Adrenal gland (tissue), 12 donors: Measurements from ENCODE around the gene SLC36A1. TPM values are rescaled to one million over a fixed set of nuclear protein-coding genes. Genes with fewer than 3 reads are reported as not detected.

Source experiments
- DNase-seq, 7 donors: peaks; one replicate each; pipeline ENCODE4 v3.0.0-alpha.2; 2019 to 2020
- H3K27ac ChIP-seq, 5 donors: fragments of 200-600 bp; sonication (generic) in 4 of 5; 1 replicate in 3 of 5; 2 replicates in 2 of 5; pipeline versions ENCODE4 v1.5.1 to v1.8.0; 2016 to 2020; ENCODE audit warnings: mild to moderate bottlenecking in 1 of 5
- H3K27me3 ChIP-seq: fragments of 200-600 bp; 2 replicates; pipeline ENCODE4 v1.8.0; 2021
- H3K36me3 ChIP-seq, 2 donors: fragments of 200-600 bp; replicated peaks in 1 of 2; 1 replicate in 1 of 2; 2 replicates in 1 of 2; pipeline versions ENCODE4 v1.5.1 to v1.8.0; 2018 to 2022
- H3K4me1 ChIP-seq, 2 donors: fragments of 200-600 bp; replicated peaks in 1 of 2; 1 replicate in 1 of 2; 2 replicates in 1 of 2; pipeline versions ENCODE4 v1.5.1 to v1.8.0; 2018 to 2021
- H3K4me3 ChIP-seq, 4 donors: fragments of 200-600 bp; sonication (generic) in 3 of 4; one replicate each; pipeline ENCODE4 v1.5.1; 2016 to 2018
- H3K9me3 ChIP-seq, 3 donors: fragments of 200-600 bp; sonication (generic) in 1 of 3; replicated peaks in 1 of 3; 1 replicate in 2 of 3; 2 replicates in 1 of 3; pipeline versions ENCODE4 v1.5.1 to v1.8.0; 2016 to 2021
- CTCF ChIP-seq, 6 experiments: fragments of 450-650 bp in 4 of 6; fragments of 200-600 bp in 2 of 6; sonication (generic) in 1 of 6; IDR thresholded peaks; 1 replicate in 5 of 6; 2 replicates in 1 of 6; pipeline versions ENCODE4 v1.5.1 to v1.8.0; 2016 to 2021; ENCODE audit warnings: antibody characterized with exemption in 6 of 6, mild to moderate bottlenecking in 2 of 6, moderate library complexity in 1 of 6
- POLR2A ChIP-seq, 2 donors: fragments of 450-650 bp; IDR thresholded peaks; one replicate each; pipeline ENCODE4 v1.6.1; 2017; ENCODE audit warnings: antibody characterized with exemption in 2 of 2, mild to moderate bottlenecking in 2 of 2, moderate library complexity in 1 of 2
- WGBS, 4 donors: extraction: QIAGEN DNeasy Blood & Tissue Kit in 2 of 4; methylation state at CpG; one replicate each; pipeline versions ENCODE4 v1.1.5 to v1.1.7; 2013 to 2017; 5-methylcytosine and 5-hydroxymethylcytosine counted together
- intact Hi-C, 2 donors: fragments of 100-400 bp; cut with DNase I; formaldehyde crosslinking; loops; one replicate each; pipeline versions ENCODE4 v1.14.1 to v1.15.0; 2022 to 2023
- polyA plus RNA-seq, 3 donors: library from polyadenylated mRNA; stranded (reverse); fragments of 200-250 nt in 2 of 3; fragments of 350-450 nt in 1 of 3; fragmentation: Illumina TruSeq in 1 of 3; extraction: RNeasy Lipid Tissue Mini Kit (QIAGEN cat#74804) in 1 of 3; gene quantifications; one replicate each; pipeline ENCODE4 v1.2.3, GENCODE V29; 2013 to 2014
- total RNA-seq, 9 donors: library from RNA; depleted of rRNA in 4 of 9; stranded (reverse); fragments of >200 nt in 4 of 9; fragments of 120-200 nt in 1 of 9; fragmentation: NEBNext Ultra II Directional in 1 of 9; extraction: Animal tissue kit (Norgen Biotek cat#: 25700) in 1 of 9; gene quantifications; one replicate each; pipeline versions ENCODE4 v1.1.0 to v1.2.4, GENCODE V29; 2013 to 2023
- donor health status: healthy with polysubstance abuse.
- donor health status: Bipolar disorder and iron deficiency.
- donor health status: DM: yes; HTN: yes; CAD: no.
- donor health status: DM: no; HTN: no; CAD: no.
- donor health status: DM: no; HTN: no; CAD: no.
- donor health status: DM: yes; HTN: yes; CAD: no.

The SLC36A1 gene
- total and polyA plus RNA-seq, 12 donors, result 3.0 to 15.4 (median 9.0) TPM

- Histone ChIP-seq H3K36me3 (no peaks in the 10 kb centered on the region), H3K9me3 (no peaks in the 10 kb centered on the region), H3K4me1 (peaks cover 0 to 4% of the 10 kb centered on the region in 2 donors), H3K4me3 (no peak overlapping the region), H3K27me3 (peaks cover 4% of the 10 kb centered on the region), H3K27ac (no peak overlapping the region)
- DNase-seq, result no peak
- WGBS, 4 donors, result 34 to 40% (median 37%) methylated on average over 4 of the region's 4 CpGs
- intact Hi-C loops, result no loop called here
- no peak for TF ChIP-seq CTCF (IDR thresholded peaks at IDR 0.05)
- no peak for TF ChIP-seq POLR2A (IDR thresholded peaks at IDR 0.05)
Observed at GRCh38 chr5:151408591-151409230, 38.7 kb upstream of the SLC36A1 start.

GRCh38 chr5:151413800-151414199, 33.6 kb upstream of the SLC36A1 start:
- H3K27me3 ChIP-seq, result no peaks in the 10 kb centered on the region
- intact Hi-C loops, result no loop called here
- 60 to 80% (median 71%) methylated on average over 3 of the region's 3 CpGs for WGBS, 4 donors

GRCh38 chr5:151414536-151414935, 32.9 kb upstream of the SLC36A1 start:
- H3K4me3 ChIP-seq, result no peak overlapping the region
- 49 to 67% (median 60%) methylated on average over 3 of the region's 3 CpGs for WGBS, 4 donors
- TF ChIP-seq CTCF (IDR thresholded peaks at IDR 0.05), result no peak
- TF ChIP-seq POLR2A (IDR thresholded peaks at IDR 0.05), result no peak

More at GRCh38 chr5:151413800-151414199, 33.6 kb upstream of the SLC36A1 start:
- TF ChIP-seq POLR2A (IDR thresholded peaks at IDR 0.05) (no peak), CTCF (IDR thresholded peaks at IDR 0.05) (no peak)
- no peaks in the 10 kb centered on the region for H3K36me3 ChIP-seq
- peak overlapping the region in 1 of 5 donors; percentile 21 for H3K27ac ChIP-seq
- no peaks in the 10 kb centered on the region for H3K4me1 ChIP-seq
- no peak overlapping the region for H3K4me3 ChIP-seq
- DNase-seq, result no peak
- no peaks in the 10 kb centered on the region for H3K9me3 ChIP-seq

GRCh38 chr5:151417712-151418111, 29.7 kb upstream of the SLC36A1 start:
- Histone ChIP-seq H3K9me3 (no peaks in the 10 kb centered on the region), H3K4me1 (no peaks in the 10 kb centered on the region), H3K36me3 (no peaks in the 10 kb centered on the region), H3K27me3 (no peaks in the 10 kb centered on the region), H3K4me3 (no peak overlapping the region), H3K27ac (no peak overlapping the region)
- TF ChIP-seq CTCF (IDR thresholded peaks at IDR 0.05) (no peak), POLR2A (IDR thresholded peaks at IDR 0.05) (no peak)
- intact Hi-C loops, result no loop called here
- no peak for DNase-seq

More at GRCh38 chr5:151414536-151414935, 32.9 kb upstream of the SLC36A1 start:
- Histone ChIP-seq H3K36me3 (no peaks in the 10 kb centered on the region), H3K4me1 (no peaks in the 10 kb centered on the region), H3K9me3 (no peaks in the 10 kb centered on the region), H3K27me3 (no peaks in the 10 kb centered on the region), H3K27ac (peak overlapping the region in 1 of 5 donors; percentile 21)
- peak in 1 of 7 donors; percentile 70 for DNase-seq
- intact Hi-C loops, result no loop called here
